ENCODE results near the gene PACRG.

PACRG gene

DNA sequence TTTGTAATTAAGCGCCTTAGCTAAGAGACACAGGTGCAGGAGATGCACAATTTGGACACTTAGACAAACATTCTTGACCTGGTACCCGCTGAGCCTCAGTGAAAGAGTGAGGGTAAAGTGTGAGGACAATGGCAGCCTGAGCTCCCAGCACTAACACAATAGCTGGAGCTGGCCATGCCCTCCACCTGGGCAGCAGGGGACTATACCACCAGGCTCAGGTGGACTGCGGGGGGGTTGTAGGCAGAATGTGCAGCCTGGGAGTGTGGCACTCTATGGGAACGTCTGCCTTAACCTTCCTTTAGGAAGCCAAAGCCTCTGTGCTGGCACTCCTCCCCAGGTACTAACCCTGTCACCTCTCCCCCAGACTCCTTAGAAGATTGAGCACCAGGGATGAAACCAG lies 23.8 kb upstream of the PACRG start:
- H3K27me3 ChIP-seq, result no peaks in the 10 kb centered on the region
- DNase-seq, result no peak
- H3K4me3 ChIP-seq, result no peak overlapping the region
- intact Hi-C loops (cut with DNase I; ENCODE audit: low total_unique reads), result no loop called here
- no peaks in the 10 kb centered on the region for H3K4me1 ChIP-seq
- no peak for TF ChIP-seq CTCF (IDR thresholded peaks at IDR 0.05)
- no peaks in the 10 kb centered on the region for H3K9me3 ChIP-seq
- no peaks in the 10 kb centered on the region for H3K36me3 ChIP-seq
- no peak overlapping the region for H3K27ac ChIP-seq

GRCh38 chr6:162705736-162706135 lies 22.0 kb upstream of the PACRG start:
- intact Hi-C loops (cut with DNase I; ENCODE audit: low total_unique reads), result no loop called here

DNA sequence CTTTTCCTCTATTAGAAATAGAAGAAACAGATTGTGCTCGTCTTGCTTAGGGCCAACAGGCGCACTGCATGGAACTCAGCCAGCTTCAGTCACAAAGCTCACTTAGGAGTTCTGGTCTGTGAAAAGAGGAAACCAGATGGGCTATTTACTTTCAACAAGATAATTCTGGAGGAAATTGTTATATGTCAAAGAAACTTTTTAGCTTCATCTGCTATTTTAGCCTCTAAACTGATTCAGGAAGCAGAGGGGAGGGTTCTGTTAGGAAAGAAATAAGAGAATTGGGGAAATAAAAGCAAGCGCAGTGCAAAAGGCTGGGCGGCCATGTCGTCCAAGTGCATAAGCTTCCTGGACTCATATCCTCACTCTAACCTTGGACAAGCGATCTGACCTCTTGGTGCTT lies 21.5 kb upstream of the PACRG start:
- no peaks in the 10 kb centered on the region for H3K9me3 ChIP-seq
- H3K4me1 ChIP-seq, result no peaks in the 10 kb centered on the region
- no peak for TF ChIP-seq CTCF (IDR thresholded peaks at IDR 0.05)
- no peaks in the 10 kb centered on the region for H3K27me3 ChIP-seq
- no peaks in the 10 kb centered on the region for H3K36me3 ChIP-seq
- H3K27ac ChIP-seq, result no peak overlapping the region
- no peak overlapping the region for H3K4me3 ChIP-seq
- intact Hi-C loops (cut with DNase I; ENCODE audit: low total_unique reads), result no loop called here
- DNase-seq, result peak; percentile 57 to 69

More at GRCh38 chr6:162705736-162706135, 22.0 kb upstream of the PACRG start:
- no peaks in the 10 kb centered on the region for H3K4me1 ChIP-seq
- no peak for TF ChIP-seq CTCF (IDR thresholded peaks at IDR 0.05)
- no peaks in the 10 kb centered on the region for H3K9me3 ChIP-seq
- no peaks in the 10 kb centered on the region for H3K36me3 ChIP-seq
- no peak overlapping the region for H3K4me3 ChIP-seq
- no peak for DNase-seq
- H3K27ac ChIP-seq, result no peak overlapping the region
- no peaks in the 10 kb centered on the region for H3K27me3 ChIP-seq

GRCh38 chr6:162708971-162709370 lies 18.8 kb upstream of the PACRG start:
- no peak for TF ChIP-seq CTCF (IDR thresholded peaks at IDR 0.05)
- no peak overlapping the region for H3K4me3 ChIP-seq
- H3K9me3 ChIP-seq, result no peaks in the 10 kb centered on the region
- no peaks in the 10 kb centered on the region for H3K27me3 ChIP-seq
- DNase-seq, result no peak
- no peaks in the 10 kb centered on the region for H3K36me3 ChIP-seq
- no peaks in the 10 kb centered on the region for H3K4me1 ChIP-seq
- intact Hi-C loops (cut with DNase I; ENCODE audit: low total_unique reads), result no loop called here
- no peak overlapping the region for H3K27ac ChIP-seq

GRCh38 chr6:162709431-162709830 lies 18.3 kb upstream of the PACRG start:
- Histone ChIP-seq H3K4me1 (no peaks in the 10 kb centered on the region), H3K9me3 (no peaks in the 10 kb centered on the region), H3K4me3 (no peak overlapping the region), H3K27me3 (no peaks in the 10 kb centered on the region), H3K36me3 (no peaks in the 10 kb centered on the region), H3K27ac (no peak overlapping the region)
- no peak for TF ChIP-seq CTCF (IDR thresholded peaks at IDR 0.05)
- intact Hi-C loops (cut with DNase I; ENCODE audit: low total_unique reads), result no loop called here
- DNase-seq, result no peak

DNA sequence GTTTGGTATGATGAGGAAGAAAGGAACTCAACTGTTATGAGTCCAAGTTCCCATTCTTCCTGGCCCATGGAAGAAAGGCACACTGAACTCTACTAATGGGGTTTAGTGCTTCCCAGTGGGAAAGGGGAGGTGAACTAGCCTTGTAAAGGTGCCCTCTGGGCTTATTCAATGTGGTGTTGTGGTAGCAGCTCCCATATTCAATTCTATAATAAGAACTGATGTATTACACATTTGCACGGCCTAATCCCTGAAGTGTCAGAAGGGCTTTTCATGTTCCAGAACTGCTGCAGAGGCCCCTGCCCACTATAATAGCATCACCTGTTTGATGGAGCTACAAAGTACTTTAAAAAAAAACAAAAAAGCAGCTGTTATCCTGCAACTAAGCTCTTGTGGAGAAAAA lies 17.4 kb upstream of the PACRG start:
- TF ChIP-seq CTCF (IDR thresholded peaks at IDR 0.05), result no peak
- Histone ChIP-seq H3K27me3 (no peaks in the 10 kb centered on the region), H3K27ac (no peak overlapping the region), H3K36me3 (no peaks in the 10 kb centered on the region), H3K4me3 (no peak overlapping the region), H3K4me1 (no peaks in the 10 kb centered on the region), H3K9me3 (no peaks in the 10 kb centered on the region)
- intact Hi-C loops (cut with DNase I; ENCODE audit: low total_unique reads), result no loop called here
- no peak for DNase-seq
